HG03439 (cell line): Measurements from ENCODE around the gene PSORS1C1.
"Not testable (repeated sequence)": the region's sequence is repeated elsewhere in the genome, so short reads cannot be mapped to it uniquely, and the experiment has no call there.

Experiments used
- ATAC-seq: cut with Tn5 transposase; IDR thresholded peaks from one replicate; pipeline ENCODE4 v1.9.1; 2021; ENCODE audit warnings: mild to moderate bottlenecking, moderate library complexity; ENCODE audit not compliant: unreplicated experiment

PSORS1C1 gene, protein sequence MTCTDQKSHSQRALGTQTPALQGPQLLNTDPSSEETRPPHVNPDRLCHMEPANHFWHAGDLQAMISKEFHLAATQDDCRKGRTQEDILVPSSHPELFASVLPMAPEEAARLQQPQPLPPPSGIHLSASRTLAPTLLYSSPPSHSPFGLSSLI

DNA sequence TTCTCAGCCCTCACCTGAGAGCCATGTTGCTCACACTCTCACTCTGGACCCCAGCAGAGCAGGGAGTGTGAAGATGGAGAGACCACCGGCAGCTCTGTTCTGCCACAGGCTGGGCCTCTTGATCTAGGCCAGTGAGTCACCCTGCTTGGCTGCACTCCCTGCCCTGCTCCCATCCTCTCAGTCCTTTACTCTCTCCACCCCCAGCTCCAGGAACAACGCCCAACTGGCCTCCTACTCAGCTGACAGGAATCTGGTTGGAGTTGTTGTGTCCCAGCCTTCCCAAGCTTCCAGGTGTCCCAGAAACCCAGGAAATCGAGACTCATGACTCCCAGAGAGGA, at the start of gene PSORS1C1:
Gene PSORS1C1 (plus strand): TSS at position 260 of the 338 bp plus-strand sequence. CDS start 14,833 bp downstream, outside the sequence.
- no peak for ATAC-seq

DNA sequence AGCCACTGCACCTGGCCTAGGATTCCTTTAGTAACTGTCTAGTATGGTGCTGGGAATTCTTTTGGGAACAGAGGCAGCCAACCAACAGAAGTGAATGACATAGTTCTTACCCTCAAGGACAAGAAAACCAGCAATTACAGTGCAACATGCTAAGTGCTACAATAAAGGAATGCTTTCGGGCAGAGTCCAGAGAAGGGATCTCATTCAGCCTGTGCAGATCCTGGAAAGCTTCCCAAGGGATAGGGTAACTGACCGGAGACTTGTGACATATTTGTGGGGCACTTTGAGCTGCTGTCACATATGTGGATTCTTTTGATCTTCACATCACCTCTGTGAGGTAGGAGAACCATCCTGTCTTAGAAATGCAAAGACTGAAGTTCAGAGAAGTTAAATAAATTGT, 49.0 kb upstream of the PSORS1C1 start:
- no peak for ATAC-seq

DNA sequence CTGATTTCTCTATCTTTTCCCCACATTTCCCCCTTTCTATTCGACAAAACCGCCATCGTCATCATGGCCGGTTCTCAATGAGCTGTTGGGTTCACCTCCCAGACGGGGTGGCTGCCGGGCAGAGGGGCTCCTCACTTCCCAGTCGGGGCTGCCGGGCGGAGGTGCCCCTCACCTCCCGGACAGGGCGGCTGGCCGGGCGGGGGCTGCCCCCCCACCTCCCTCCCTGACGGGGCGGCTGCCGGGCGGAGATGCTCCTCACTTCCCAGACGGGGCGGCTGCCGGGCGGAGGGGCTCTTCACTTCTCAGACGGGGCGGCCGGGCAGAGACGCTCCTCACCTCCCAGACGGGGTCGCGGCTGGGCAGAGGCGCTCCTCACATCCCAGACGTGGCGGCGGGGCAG, 47.6 kb upstream of the PSORS1C1 start:
- not testable (repeated sequence) for ATAC-seq

DNA sequence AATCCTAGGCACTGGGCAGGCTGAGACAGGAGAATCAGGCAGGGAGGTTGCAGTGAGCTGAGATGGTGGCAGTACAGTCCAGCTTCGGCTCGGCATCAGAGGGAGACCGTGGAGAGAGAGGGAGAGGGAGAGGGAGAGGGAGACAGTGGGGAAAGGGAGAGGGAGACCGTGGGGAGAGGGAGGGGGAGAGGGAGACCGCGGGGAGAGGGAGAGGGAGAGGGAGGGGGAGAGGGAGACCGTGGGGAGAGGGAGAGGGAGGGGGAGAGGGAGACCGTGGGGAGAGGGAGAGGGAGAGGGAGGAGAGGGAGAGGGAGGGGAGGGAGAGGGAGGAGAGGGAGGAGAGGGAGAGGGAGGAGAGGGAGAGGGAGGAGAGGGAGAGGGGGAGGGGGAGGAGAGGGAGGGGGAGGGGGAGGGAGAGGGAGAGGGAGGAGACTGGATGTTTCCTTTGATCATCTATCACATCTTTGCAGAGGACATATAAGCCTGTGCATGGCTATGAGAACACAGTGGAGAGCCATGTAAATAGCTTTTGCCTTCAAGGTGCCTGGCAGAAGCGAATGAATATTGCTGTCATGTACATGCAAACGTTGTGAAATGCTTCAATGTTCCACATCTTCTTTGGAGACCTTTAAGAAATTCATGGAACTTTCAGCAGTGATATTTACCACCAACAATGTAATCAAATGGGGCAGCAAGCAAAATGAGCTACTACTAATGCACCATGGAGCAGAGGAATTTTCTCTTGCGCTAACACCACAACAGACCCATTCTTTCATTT, 46.5 kb upstream of the PSORS1C1 start:
- not testable (repeated sequence) for ATAC-seq

DNA sequence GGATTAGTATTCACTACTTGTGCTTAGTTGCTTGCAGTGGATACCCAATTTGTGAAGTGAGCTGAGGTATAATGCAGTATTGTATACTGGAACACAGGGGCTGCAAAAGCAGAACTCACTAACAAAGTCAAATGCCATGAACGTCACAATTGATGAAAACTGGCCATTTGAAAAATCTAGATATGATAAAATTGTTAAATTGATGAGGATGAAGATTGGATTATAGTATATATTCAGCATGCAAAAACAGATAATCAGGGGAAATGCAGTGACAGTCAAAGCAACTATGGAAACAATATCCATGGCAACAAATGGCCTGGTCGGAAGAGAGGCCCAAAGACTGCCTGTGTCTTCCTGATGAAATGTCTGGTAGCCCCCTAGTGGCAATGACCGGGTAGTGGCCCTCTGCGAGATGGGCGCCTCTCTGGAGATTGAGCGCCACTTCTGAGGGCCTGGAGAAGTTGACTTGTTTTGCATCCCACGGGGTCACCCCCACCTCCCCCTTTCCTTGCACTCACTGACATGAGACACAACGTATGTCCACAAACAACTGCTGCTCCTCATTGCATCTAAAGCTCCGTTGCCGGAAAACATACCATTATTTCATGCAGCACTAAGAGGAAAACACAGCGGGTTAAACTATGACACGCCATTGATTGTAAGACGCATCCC, 45.8 kb upstream of the PSORS1C1 start:
- peak; percentile 63 for ATAC-seq

DNA sequence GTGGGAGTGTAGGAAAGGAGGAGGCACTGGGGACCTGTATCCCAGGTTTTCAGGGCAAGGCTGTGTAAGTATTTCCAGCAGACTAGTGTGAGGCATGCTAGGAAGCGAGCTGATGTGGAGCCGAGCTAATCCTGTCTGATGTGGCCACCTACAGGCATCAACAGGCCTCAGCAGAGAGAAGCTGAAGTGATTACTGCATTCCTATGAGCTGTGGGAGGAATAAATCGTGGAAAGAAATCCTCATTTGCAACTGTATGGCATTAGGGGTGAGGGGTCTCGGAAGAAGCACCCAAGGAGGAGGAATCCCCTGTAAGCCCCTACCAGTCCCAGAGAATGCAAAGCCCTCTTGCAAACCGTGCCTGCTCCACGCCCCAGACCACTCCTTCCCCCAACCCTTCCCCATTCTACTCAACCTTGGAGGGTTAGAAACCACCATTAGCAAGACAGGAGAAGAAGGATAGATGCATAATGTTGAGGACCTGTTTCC, 43.8 kb upstream of the PSORS1C1 start:
- ATAC-seq = no peak

DNA sequence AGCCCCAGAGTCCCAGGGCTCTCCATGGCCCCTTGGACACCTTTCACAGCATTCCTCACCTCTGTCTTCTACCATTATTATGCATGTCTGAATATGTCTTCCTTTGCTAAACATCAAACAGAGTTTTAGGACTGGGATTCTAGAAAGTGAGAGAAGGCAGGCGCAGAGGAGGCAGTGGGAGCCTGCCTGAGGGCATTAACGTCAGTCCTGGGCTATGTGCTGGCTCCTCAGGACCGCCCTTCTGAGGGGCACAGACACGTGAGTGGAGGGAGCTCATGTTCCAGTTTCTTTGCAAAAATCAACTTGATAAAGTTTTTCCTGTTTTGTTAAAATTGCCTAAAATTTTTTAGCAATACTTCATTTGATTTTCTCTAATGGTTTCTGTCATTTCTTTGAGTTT, 40.2 kb upstream of the PSORS1C1 start:
- no peak for ATAC-seq

DNA sequence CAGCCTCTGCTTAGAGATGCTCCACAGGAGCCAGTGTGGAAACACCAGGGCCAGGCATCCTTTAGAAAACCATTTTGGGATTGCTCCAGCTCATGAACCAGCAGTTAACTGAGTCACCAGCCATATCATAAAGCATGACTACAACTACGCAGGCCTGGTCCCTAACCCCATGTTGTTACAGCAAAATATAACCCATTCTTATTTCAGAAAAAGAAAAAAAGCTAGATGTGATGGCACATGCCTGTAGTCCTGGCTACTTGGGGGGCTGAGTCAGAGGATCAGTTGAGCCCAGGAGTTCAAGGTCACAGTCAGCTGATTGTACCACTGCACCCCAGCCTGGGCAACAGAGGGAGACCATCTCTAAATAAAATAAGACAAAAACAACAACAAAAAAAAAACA, 39.1 kb upstream of the PSORS1C1 start:
- no peak for ATAC-seq

DNA sequence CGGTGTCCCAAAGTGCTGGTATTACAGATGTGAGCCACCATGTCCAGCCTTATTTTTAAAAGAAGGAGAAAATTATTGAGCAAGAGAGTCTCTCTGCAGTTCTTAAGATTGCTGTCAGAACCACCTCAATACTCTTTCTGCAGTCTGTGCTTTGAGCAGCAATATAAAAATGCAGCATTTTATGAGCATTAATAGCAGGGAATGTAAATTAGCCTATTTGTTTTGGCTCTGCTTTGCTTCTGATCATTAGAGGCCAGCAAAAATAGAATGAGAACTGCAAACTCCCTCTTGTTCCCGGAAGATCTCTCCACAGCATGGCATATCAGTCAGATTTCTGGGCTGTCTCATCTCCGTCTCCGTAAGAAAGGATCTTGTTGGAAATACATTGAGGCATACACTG, 38.0 kb upstream of the PSORS1C1 start:
- no peak for ATAC-seq

DNA sequence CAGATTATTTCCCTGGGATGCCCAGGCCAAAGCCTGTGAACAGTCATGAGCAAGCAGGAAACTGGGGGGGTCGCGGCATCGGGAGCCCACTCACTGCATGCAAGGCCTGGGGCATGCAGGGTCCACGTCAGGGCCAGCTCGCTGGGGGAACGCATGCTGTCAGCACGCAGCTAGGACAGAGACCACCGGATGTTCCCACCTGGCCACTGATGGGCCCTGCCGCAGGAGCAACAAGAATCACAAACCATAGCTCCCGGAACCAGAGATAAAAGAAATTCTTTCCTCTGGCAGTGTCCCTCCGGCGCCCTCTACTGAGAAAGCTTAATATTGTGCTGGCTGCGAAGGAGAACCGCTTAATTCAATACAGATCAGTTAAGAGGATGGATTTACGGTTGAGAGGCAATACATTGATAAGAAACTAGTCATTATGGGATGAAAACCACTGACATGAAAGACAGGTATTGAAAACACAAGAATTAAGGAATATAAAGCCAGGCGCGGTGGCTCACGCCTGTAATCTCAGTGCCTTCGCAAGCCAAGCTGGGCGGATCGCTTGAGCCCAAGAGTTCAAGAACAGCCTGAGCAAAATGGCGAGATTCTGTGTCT, 34.8 kb upstream of the PSORS1C1 start:
- no peak for ATAC-seq

DNA sequence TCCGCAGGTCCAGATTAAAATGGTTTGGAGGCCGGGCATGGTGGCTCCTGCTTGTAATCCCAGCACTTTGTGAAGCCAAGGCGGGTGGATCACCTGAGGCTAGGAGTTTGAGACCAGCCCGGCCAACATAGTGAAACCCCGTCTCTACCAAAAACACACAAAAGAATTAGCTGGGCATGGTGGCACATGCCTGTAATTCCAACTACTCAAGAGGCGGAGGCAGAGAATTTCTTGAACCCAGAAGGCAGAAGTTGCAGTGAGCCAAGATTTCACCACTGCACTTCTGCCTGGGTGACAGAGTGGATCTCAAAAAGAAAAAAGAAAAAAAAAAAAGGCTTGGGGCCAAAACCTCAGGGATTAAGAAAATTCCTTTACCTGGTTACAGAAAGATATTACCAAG, 32.7 kb upstream of the PSORS1C1 start:
- ATAC-seq = no peak

DNA sequence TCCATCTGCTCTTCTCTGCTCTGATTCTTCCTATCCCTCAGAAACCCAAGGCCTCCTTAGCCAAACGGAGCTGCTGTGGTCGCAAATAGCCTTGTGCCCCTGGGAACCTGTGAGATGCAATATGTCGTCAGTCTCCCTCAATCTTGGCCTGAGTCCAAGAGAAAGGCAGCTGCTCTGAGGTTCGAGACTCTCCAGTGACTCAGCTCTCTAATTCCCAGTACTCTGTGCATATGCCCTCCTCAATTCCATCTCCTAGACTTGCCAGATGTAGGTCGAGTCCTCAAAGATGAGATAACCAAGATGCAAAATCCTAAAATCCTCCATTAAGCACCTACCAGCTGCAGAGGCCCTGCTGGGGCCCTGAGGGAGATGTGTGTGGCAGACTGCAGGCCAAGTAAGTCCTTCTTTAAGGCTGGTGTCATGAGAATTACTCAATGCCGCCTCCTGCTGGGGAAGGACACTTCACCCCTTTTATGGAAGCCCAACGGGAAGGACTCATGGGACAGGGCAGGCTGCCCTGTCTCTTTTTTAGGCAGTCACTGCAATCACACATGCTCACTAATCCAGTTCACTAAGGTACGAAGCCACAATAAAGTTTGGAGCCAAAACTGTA, 30.8 kb upstream of the PSORS1C1 start:
- no peak for ATAC-seq

DNA sequence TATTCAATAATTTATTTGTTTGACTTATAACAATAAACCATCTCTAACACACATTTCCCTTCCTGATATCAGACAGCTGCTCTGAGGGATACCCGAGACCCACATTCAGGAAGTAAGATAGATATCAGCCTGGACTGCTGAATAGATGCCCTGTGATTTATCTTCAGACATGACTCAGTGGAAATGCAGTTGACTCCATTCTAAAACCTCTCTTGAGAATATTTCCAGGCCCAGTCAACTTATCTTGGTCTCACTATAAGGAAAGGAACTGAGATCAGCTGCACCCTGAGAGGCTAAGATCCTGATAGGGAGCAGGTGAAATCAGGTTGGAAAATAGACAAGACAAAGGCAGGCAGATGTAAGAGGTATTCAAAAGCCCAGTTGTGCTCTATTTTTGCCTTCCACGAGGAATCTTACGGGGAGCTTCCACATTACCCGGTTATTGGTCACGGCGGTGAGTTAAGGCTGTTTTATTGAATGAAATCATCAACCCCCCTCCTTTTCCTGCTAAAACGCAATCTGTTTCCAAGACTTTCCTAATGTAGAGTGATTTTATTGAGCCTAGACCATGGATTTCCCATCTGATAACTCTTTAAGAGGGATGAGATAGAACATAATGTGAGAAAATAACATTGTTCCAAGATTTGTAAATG, 27.7 kb upstream of the PSORS1C1 start:
- ATAC-seq = no peak

DNA sequence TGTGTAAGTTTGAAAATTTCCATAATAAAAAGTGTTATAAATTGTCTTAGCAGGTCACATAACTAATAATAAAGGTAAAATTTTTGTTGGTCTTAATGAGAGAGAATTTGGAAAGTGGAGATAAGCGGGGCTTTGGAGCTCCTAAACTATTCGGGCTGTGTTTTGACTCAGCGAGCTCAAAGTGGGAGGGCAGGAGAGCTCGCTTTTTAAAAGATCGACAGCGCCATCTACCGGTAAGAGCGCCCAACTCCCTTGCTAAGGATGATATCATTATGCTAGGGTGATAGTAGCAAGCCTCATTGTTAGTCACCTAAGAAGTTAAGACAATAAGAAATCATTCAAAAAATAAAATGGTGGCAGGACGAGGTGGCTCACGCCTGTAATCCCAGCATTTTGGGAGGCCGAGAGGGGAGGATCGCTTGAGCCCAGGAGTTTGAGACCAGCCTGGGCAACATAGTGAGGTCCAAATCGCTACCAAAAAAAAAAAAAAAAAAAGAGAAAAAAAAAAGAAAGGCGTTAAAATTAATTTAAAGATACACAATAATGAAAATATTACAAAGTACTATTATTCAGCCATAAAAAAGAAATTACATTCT, 27.0 kb upstream of the PSORS1C1 start:
- peak; percentile 51 for ATAC-seq

DNA sequence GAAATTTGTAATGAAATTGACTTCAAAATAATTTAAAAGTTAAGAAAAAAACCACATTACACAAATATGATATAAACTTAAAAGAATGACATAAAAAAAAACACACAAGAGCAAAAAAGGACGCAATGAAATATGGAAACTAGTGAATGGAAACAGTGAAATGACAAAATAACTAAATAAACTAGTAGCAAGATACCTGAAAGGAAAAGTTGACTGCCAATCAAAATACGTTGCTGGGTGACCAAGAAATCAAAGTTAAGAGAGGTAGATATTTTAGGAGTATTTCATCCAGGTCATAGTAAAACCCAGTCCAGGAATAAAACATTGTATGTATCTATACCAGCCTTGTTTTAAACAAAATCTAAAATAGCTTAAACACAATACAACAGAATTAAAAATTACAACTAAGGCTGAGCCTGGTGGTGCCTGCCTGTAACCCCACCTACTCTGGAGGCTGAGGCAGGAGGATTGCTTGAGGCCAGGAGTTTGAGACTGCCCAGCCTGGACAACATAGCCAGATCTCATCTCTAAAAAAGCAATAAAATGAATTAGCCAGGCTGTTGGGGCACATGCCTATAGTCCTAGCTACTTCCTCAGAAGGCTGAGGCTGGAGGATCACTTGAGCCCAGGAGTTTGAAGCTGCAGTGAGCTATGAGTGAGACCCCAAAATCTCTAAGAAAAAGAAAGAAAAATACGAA, 24.2 kb upstream of the PSORS1C1 start:
- no peak for ATAC-seq

DNA sequence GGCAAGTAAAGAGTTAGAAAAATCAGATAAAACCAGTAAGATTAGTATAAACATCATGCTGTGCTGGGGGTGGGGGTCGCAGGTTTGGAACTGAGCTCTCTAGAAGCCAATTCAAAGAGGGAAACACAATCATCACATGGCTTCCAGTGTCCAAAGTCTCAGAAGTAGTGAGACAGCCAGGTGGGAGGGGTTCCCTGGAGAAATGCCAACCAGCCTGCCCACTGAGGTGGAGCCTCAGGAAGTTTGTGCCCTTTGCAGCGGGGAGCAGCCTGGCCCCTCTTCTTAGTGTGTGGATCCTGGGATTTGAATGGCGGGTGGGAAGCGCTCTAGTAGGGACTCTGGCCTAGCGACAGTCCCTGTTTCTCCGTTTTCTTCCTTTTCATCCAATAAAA, 23.6 kb upstream of the PSORS1C1 start:
- no peak for ATAC-seq

DNA sequence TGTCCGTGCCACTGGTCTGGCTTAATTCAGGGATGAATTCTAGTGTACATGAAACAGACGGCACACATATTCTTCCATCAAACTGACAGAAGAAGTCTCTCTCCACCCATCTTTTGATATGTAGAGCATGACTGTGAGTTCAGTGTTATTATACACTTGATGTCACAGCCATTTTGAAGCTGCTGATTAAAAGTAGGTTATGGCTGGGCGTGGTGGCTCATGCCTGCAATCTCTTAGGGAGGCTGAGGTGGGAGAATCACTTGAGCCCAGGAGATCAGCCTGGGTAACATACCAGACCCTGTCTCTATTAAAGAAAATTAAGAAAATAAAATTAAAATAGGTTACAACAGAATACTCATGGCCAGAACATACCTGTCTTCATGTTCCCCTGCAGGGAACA, 22.9 kb upstream of the PSORS1C1 start:
- ATAC-seq = no peak

DNA sequence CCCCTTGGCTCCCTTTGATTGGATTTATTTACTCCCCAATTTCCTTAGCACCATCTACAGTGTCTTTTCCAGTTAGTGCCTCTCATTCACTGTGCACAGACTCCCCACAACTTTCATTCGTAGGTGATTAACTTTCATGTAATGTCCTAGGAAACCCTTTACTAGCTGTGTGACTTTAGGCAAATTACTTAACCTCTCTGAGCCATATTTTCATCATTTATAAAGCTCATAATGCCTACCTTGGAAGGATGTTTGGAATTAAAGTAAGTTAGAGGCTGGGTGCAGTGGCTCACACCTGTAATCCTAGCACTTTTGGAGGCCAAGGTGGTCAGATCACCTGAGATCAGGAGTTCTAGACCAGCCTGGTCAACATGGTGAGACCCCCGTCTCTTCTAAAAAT, 22.4 kb upstream of the PSORS1C1 start:
- ATAC-seq = no peak

DNA sequence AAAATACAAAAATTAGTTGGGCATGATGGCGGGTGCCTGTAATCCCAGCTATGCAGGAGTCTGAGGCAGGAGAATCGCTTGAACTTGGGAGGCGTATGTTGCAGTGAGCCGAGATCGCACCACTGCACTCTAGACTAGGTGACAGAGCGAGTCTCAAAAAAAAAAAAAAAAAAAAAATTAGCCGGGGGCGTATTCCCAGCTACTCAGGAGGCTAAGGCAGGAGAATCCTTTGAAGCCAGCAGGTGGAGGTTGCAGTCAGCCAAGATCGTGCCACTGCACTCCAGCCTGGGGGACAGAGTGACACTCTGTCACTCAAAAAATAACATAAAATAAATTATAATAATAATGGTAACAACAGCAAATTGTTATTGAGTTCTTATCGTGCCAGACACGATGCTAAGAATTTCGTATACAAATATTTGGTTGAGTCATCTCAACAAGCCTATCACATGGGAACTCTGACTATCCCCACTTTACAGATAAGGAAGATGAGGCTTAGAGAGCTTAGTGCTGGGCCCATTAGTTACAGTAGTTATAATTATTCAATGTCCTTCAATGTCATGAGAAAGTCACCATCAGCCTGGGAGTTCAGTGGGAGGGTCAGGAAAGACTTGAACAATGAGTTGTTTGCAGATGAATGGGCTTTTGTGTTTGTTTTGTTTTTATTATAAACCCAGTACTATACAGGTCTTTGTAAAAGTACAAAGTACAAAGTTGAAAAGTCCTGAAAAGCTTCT, 21.7 kb upstream of the PSORS1C1 start:
- ATAC-seq = no peak
